Stimulated activated effector memory CD8-positive, alpha-beta T cell treated with anti-CD3 and anti-CD28 coated beads, Interleukin-12 subunit alpha, Interleukin-12 subunit beta, amount 100 ng/mL, for 72 hours (primary cell): ENCODE data around the gene ALG8.
"Not testable (repeated sequence)": the region's sequence is repeated elsewhere in the genome, so short reads cannot be mapped to it uniquely, and the experiment has no call there.

ENCODE experiments used
- ATAC-seq: fragments of 150-1000 bp; cut with Tn5 transposase; 2 replicates; pipeline ENCODE4 v1.10.0; 2021
- DNase-seq, 2 donors: peaks; one replicate each; pipeline ENCODE4 v3.0.0; 2021 to 2022; ENCODE audit warnings: low spot score in 2 of 2
- H3K27ac Mint-ChIP-seq: one replicate; pipeline ENCODE4 v1.8.0; 2022; ENCODE audit warnings: mild to moderate bottlenecking, mixed read lengths
- H3K36me3 Mint-ChIP-seq: one replicate; pipeline ENCODE4 v1.8.0; 2022; ENCODE audit warnings: mild to moderate bottlenecking, mixed read lengths
- H3K4me1 Mint-ChIP-seq: one replicate; pipeline ENCODE4 v1.8.0; 2022; ENCODE audit warnings: mixed read lengths
- H3K4me3 Mint-ChIP-seq: one replicate; pipeline ENCODE4 v1.8.0; 2022; ENCODE audit warnings: mild to moderate bottlenecking, mixed read lengths
- H3K9me3 Mint-ChIP-seq: one replicate; pipeline ENCODE4 v1.8.0; 2022; ENCODE audit warnings: mixed read lengths

The ALG8 gene

DNA sequence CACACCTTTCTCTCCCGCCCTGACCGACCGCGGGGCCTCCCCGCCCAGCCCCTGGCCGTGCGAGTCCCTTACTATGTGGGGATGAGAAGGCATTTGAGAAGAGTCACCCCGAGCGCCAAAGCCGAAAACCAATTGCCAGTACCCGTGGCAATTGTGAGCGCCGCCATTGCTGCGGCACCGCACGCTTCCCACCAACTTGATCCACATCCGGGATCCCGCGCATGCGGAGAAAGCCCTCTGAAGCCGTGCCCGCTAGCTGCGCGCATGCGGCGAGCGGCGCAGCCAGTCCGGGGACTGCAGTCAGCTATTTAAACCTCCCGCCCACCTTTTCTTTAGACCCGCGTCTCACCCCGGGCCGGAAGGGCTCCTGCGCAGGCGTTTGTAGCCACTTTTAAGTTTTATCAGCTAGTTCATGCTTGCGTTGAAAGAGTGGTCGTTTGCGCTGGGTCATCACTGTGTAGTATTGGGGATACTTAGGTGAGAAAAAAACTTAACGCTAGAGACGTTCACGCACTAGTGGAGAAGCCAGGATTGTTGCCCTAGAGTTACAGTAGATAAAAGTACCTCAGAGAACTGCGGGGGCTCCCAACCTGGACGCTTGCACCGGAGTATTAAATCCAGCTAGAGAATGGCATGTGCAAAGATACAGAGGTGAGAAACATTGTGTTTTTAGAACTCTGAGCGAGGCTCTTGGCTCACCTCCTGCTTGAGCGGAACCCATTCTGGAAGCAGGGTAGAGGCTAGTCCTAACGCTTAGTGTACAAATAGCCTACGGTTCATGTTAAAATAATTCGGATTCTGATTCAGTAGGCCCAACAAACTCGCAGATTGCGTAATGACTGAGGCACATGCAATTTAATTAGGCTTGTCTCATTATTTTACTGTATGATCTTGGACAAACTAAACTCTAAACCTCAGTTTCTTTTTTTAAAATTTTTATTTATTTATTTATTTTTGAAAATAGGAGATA is at the start of gene ALG8:
Gene ALG8 (minus strand): TSS at position 205 of the 970 bp plus-strand sequence. CDS start 38 bp downstream, at position 167.
- Mint-ChIP-seq H3K27ac (peak within 1 kb of the TSS; percentile 96), H3K4me1 (peaks cover 40% of the 10 kb centered on the region), H3K4me3 (peak within 1 kb of the TSS; percentile 83), H3K9me3 (no peaks in the 10 kb centered on the region), H3K36me3 (peaks cover 41% of the 10 kb centered on the region)
- ATAC-seq = peak; percentile 96
- peak; percentile 88 to 98 for DNase-seq

DNA sequence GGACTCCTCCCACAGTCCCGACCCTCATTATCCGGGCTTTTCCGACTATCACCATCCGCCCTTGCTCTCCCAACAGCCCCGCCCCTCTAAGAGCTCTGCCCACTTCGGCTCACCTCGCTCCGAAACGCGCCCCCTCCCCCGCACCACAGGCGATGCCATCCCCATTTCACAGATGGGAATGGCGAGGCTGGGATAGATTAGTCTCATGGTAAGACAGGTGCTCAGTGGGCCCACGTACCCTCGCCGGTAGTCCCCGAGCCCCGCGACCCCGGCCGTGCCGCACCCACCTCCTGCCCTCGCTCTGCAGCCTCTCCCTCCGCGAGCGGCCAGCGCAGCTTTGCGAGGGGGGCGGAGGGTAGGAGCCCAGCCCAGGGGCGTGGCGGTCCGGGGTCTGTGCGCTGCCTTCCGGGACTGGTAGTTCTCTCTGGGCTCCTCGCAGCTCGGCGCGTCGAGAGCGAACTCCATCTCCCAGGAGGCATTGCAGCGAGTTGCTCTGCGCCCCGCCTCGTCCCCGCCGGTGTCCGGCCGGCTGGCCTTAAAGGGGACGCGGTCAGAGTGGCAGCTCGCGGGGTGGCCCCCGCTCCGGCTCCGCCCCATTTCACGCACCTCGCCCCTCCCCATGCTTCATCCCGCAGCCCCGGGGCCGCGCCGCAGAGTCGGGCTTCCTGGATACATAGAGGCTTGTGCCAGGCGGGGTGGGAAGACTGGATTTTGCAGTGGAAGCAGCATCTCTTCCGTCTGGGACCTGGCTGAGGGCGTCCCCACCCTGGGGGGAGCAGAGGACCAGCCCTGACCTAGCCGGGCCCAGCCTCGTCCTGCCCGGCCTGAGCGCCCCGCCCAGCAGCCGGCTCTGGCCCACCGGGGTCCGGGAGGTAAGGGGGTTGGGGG is 49.1 kb upstream of the ALG8 start, which contains the start of the genes KCTD21 and USP35:
Gene KCTD21 (minus strand): TSS at position 341 of the 888 bp plus-strand sequence. CDS start 14,072 bp downstream, outside the sequence.
Gene USP35 (plus strand): TSS at position 634 of the 888 bp plus-strand sequence. CDS start 7,327 bp downstream, outside the sequence.
- Mint-ChIP-seq H3K4me3 (peak within 1 kb of the TSS; percentile 96), H3K9me3 (no peaks in the 10 kb centered on the region), H3K27ac (peak within 1 kb of the TSS; percentile 94), H3K4me1 (peaks cover 55% of the 10 kb centered on the region), H3K36me3 (peaks cover 9% of the 10 kb centered on the region)
- peak; percentile 93 for ATAC-seq
- peak; percentile 87 to 97 for DNase-seq

DNA sequence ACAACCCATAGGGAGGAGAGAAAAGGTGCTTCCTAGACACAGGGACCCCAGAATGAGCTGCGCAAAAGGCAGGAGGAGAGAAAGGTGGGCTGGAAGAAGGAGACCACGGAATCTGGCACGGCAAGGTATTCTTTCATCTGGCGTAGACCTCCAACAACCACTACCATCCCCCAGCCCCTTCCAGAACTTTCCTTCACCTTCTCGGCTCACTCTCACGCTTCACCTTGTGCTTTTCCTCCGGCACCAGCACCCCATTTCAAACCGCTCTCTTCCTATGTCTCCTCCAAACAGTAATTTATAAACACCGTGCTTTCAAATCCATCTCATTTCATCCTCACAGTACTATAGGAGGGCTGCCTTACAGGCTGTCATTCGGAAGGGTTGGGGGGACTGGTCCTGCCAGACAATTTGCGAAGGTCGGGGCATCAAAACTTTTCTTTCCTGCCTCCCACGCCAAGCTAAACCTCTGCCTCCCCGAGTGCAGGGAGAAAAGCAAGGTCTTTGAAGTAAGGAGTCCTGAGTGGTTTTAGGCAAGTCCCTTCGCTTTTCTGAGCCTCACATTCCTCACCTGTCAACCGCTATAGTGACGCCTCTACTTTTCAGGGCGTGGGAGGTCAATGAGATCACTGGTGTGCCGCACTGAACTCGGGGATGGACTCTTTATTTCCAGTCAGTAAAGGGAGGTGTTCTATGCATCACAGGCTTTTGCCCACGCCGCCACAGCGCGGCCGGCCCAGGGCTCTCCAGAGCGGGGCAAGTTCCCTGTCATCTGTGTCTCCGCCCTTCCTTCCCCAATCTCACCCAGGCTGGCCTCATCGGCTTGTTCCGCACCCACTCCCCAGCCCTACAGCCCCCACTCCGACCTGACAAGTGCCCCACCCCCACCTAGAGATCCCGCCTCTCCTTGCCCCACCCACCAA is 48.2 kb upstream of the ALG8 start:
- peak in 1 of 2 donors; percentile 65 for DNase-seq
- H3K4me3 Mint-ChIP-seq = peak overlapping the region; percentile 96
- peak overlapping the region; percentile 94 for H3K27ac Mint-ChIP-seq
- peaks cover 9% of the 10 kb centered on the region for H3K36me3 Mint-ChIP-seq
- ATAC-seq = peak; percentile 85
- H3K4me1 Mint-ChIP-seq = peaks cover 52% of the 10 kb centered on the region
- H3K9me3 Mint-ChIP-seq = no peaks in the 10 kb centered on the region

DNA sequence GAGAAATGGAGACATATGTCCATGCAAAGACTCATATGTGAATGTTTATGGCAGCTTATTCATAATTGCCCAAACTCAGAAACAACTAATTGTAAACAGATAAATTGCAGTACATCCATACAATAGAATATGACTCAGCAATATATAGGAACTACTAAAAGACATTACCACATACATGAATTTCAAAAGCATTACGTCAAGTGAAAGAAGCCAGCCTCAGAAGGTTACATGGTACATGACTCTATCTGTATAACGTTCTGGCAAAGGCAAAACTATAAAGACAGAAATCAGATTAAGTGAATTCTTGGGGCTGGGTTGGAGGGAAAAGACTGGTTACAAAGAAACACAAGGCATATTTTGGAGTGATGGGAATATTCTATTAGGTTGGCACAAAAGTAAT is 41.8 kb upstream of the ALG8 start:
- Mint-ChIP-seq H3K4me3 (no peak overlapping the region), H3K4me1 (peaks cover 12% of the 10 kb centered on the region), H3K27ac (no peak overlapping the region), H3K9me3 (peaks cover 2% of the 10 kb centered on the region), H3K36me3 (peaks cover 4% of the 10 kb centered on the region)
- DNase-seq = no peak
- ATAC-seq = no peak

DNA sequence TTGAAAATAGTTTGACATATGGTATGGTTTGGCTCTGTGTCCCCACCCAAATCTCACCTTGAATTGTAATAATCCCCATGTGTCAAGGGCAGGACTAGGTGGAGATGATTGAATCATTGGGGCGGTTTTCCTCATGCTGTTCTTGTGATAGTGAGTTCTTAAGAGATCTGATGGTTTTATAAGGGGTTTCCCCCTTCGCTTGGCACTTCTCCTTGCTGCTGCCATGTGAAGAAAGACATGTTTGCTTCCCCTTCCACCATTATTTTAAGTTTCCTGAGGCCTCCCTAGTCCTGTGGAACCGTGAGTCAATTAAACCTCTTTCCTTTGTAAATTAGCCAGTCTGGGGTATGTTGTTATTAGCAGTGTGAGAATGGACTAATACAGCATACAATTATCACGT is 41.3 kb upstream of the ALG8 start:
- no peak overlapping the region for H3K4me3 Mint-ChIP-seq
- H3K36me3 Mint-ChIP-seq = peaks cover 7% of the 10 kb centered on the region
- peaks cover 12% of the 10 kb centered on the region for H3K4me1 Mint-ChIP-seq
- no peak for DNase-seq
- peaks cover 4% of the 10 kb centered on the region for H3K9me3 Mint-ChIP-seq
- no peak overlapping the region for H3K27ac Mint-ChIP-seq
- no peak for ATAC-seq

DNA sequence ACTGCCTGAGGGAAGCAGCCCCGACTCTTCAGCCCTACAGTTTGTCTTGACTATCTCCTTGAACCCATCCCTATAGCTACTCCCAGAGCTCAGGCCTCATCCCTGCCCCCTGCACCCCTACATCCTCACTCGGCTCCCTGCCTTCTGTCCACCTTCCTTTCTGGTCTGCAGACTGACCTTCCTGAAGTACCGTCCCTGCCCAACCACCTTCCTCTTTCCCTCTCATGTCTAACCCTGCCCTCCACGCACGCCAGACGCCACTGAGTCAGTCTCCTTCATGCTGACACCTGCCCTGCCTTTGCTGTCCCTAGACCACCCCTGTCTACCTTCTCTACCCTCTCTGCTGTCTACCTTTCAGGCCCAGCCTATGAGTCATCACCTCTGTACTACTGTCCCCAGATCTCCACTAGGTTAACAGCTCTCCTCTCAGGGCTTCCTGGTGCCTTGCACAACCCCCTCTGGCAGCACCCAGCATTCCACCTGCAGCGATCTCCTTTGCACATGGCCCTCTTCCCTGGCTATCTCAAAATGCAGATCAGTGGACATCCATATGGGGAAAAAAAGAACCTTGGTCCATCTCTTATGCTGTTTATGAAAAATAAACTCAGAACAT is 40.1 kb upstream of the ALG8 start:
- no peak for ATAC-seq
- H3K27ac Mint-ChIP-seq = peak overlapping the region; percentile 33
- H3K36me3 Mint-ChIP-seq = peaks cover 7% of the 10 kb centered on the region

DNA sequence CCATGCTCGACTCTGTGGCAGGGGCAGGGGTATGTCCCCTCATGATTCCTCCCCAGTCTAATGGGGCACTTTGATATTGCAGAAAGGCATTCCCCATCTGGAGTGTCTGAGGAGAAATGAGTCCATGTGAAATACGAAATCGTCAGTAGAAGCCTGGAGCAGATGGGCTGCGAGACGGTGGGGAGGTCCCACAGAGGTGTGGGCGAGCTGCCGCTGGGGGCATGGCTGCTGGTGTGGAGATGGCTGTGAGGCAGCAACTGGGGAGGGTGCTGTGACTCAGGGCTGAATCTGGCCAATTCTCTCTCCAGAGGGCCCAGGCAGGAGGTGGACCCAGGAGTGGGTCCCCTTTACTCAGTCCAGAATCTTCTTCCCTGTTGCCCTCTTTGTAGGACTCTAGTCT is 37.8 kb upstream of the ALG8 start:
- Mint-ChIP-seq H3K36me3 (peaks cover 7% of the 10 kb centered on the region), H3K9me3 (peaks cover 4% of the 10 kb centered on the region), H3K4me1 (peaks cover 6% of the 10 kb centered on the region), H3K27ac (no peak overlapping the region), H3K4me3 (no peak overlapping the region)
- DNase-seq (no peak), ATAC-seq (no peak)

More for the DNA sequence above, 40.1 kb upstream of the ALG8 start:
- Mint-ChIP-seq H3K9me3 (peaks cover 4% of the 10 kb centered on the region), H3K4me3 (no peak overlapping the region), H3K4me1 (peaks cover 12% of the 10 kb centered on the region)
- no peak for DNase-seq

DNA sequence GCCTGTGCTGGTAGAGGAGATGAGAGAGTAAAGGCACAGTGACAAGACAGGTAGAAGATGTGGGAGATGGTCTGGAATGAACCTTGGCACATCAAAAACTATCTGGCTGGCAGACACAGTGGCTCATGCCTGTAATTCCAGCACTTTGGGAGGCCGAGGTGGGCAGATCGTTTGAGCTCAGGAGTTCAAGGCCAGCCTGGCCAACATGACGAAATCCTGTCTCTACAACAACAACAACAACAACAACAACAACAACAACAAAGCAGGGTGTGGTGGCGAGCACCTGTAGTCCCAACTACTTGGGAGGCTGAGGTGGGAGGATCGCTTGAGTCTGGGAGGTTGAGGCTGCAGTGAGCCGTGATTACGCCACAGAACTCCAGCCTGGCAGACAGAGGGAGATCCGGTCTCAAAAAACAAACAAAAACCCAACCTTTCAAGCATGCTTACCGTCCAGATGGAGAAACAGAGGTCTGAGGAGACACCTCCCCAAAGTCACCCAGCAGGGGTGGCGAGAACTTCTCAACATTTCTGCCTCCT is 37.2 kb upstream of the ALG8 start:
- peaks cover 4% of the 10 kb centered on the region for H3K9me3 Mint-ChIP-seq
- DNase-seq (no peak), ATAC-seq (no peak)
- peaks cover 6% of the 10 kb centered on the region for H3K4me1 Mint-ChIP-seq
- H3K4me3 Mint-ChIP-seq = no peak overlapping the region
- H3K36me3 Mint-ChIP-seq = peaks cover 7% of the 10 kb centered on the region
- H3K27ac Mint-ChIP-seq = no peak overlapping the region

DNA sequence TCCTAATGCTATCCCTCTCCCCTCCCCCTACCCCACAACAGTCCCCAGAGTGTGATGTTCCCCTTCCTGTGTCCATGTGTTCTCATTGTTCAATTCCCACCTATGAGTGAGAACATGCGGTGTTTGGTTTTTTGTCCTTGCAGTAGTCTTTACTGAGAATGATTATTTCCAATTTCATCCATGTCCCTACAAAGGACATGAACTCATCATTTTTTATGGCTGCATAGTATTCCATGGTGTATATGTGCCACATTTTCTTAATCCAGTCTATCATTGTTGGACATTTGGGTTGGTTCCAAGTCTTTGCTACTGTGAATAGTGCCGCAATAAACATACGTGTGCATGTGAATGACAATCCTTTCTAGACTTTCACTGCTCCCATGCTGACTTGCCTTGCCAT is 36.4 kb upstream of the ALG8 start:
- not testable (repeated sequence) for H3K4me1 Mint-ChIP-seq, H3K4me3 Mint-ChIP-seq, ATAC-seq, H3K27ac Mint-ChIP-seq, DNase-seq, H3K36me3 Mint-ChIP-seq, H3K9me3 Mint-ChIP-seq

DNA sequence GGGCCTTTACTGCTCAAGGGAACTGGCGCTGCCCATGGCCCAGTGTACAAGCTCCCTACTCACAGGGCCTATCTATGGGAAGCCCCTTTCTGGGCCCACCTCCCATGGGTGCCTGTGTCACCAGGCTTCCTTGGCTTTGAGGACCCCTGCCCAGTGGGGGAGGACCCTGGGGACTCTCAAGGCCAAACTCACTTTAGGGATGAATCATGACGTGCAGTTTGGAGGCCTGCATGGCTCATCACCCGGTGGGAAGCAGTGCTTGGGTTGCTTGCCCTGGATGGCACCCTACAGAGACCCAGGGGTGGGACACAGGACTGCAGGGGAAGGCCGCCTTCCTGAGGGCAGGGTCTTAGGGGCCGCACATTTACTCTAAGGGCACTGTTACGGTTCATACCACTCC is 32.5 kb upstream of the ALG8 start:
- no peak overlapping the region for H3K27ac Mint-ChIP-seq
- H3K4me3 Mint-ChIP-seq = no peak overlapping the region
- peaks cover 7% of the 10 kb centered on the region for H3K36me3 Mint-ChIP-seq
- DNase-seq (no peak), ATAC-seq (no peak)
- no peaks in the 10 kb centered on the region for H3K4me1 Mint-ChIP-seq
- H3K9me3 Mint-ChIP-seq = peaks cover 4% of the 10 kb centered on the region

DNA sequence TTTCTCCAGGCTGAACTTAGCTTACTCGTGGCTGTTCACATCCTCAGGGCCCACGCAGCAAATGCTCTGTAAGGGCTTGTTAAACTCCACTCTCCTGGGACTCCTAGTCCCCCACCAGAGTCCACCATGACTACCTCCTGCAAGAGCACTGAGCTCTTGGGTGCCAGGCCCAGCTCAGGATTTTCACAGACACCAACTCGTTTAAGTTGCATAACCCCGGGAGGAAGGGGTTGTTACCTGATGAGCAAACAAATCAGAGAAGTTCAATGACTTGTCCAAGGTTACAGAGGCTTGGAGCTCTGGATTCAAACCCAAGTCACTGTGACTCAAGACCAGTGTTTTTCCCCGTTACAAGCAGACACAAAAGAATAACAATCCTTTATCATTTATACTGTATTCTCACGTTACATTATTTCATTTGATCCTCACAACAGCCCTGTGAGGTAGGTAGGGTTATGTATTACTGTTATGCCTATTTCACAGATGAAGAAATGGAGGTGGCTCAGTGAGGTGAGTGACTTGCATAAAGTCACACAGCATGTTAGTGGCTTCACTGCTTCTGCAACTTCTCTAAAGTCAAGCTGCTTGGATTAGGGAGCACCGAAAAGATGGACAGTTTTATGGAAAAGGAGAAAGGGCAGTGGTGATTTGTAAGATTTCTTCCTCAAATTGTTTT is 31.6 kb upstream of the ALG8 start:
- peak overlapping the region; percentile 13 for H3K27ac Mint-ChIP-seq
- no peak for DNase-seq
- peaks cover 1% of the 10 kb centered on the region for H3K36me3 Mint-ChIP-seq
- H3K4me1 Mint-ChIP-seq = no peaks in the 10 kb centered on the region
- no peak overlapping the region for H3K4me3 Mint-ChIP-seq
- H3K9me3 Mint-ChIP-seq = no peaks in the 10 kb centered on the region
- ATAC-seq = no peak

DNA sequence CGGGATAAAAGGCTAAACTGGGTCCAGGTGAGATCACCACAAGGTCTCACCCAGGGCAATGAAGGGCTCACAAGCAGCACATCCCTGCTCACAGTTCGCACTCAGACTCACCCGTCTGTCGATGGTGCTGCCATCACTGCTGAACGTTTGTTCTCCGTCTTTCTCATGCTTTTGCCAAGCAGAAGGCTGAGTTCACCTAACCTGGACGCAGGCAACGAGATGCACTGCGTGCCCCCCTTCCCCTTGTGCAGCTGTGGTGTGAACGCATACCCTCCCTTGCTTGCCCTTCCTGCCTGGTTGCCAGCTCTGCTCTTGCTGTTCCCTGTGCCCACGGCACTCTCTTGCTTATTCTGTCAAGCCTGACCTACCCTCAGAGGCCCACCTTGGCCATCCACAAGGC is 31.0 kb upstream of the ALG8 start:
- DNase-seq = no peak
- Mint-ChIP-seq H3K36me3 (no peaks in the 10 kb centered on the region), H3K27ac (peak overlapping the region; percentile 13), H3K4me3 (no peak overlapping the region), H3K9me3 (no peaks in the 10 kb centered on the region), H3K4me1 (no peaks in the 10 kb centered on the region)
- no peak for ATAC-seq
